Lower lobe of right lung (tissue), 2 donors: ENCODE measurements around the gene ITPKC. TPM values are rescaled to one million over a fixed set of nuclear protein-coding genes. Genes with fewer than 3 reads are reported as not detected.
A peak's percentile ranks its signal among the peaks of the same experiment; 100 is the strongest.

Experiments
- ATAC-seq, 2 donors: fragments of 200-7000 bp; cut with Tn5 transposase; one replicate each; pipeline ENCODE4 v1.9.1; 2020 to 2022; ENCODE audit warnings: mild to moderate bottlenecking in 2 of 2, moderate library complexity in 2 of 2
- DNase-seq: peaks from one replicate; pipeline ENCODE4 v3.0.0-alpha.2; 2020
- H3K27ac ChIP-seq: fragments of 200-600 bp; one replicate; pipeline ENCODE4 v1.8.0; 2022
- H3K27me3 ChIP-seq: fragments of 200-600 bp; one replicate; pipeline ENCODE4 v1.8.0; 2022; ENCODE audit warnings: low read depth
- H3K36me3 ChIP-seq: fragments of 200-600 bp; one replicate; pipeline ENCODE4 v1.8.0; 2022; ENCODE audit warnings: mild to moderate bottlenecking
- H3K4me1 ChIP-seq: fragments of 200-600 bp; one replicate; pipeline ENCODE4 v1.8.0; 2022
- H3K4me3 ChIP-seq: fragments of 200-600 bp; one replicate; pipeline ENCODE4 v1.8.0; 2022; ENCODE audit warnings: mild to moderate bottlenecking
- H3K9me3 ChIP-seq: fragments of 200-600 bp; one replicate; pipeline ENCODE4 v1.8.0; 2022
- CTCF ChIP-seq: fragments of 200-600 bp; IDR thresholded peaks from one replicate; pipeline ENCODE4 v1.8.0; 2022; ENCODE audit warnings: antibody characterized with exemption, mild to moderate bottlenecking
- intact Hi-C: fragments of 100-400 bp; cut with DNase I; formaldehyde crosslinking; loops from one replicate; pipeline ENCODE4 v1.11.0; 2022
- total RNA-seq: library from RNA; stranded (reverse); fragmentation: NEBNext Ultra II Directional; extraction: Animal tissue kit (Norgen Biotek cat#: 25700); gene quantifications from one replicate; pipeline ENCODE4 v1.2.1, GENCODE V29; 2021
- donor health status: DM: no; HTN: yes; CAD: no; lungs with severe emphysema.

ITPKC gene
- total RNA-seq, 1 donor from 2014 or later, result 34.9 TPM

DNA sequence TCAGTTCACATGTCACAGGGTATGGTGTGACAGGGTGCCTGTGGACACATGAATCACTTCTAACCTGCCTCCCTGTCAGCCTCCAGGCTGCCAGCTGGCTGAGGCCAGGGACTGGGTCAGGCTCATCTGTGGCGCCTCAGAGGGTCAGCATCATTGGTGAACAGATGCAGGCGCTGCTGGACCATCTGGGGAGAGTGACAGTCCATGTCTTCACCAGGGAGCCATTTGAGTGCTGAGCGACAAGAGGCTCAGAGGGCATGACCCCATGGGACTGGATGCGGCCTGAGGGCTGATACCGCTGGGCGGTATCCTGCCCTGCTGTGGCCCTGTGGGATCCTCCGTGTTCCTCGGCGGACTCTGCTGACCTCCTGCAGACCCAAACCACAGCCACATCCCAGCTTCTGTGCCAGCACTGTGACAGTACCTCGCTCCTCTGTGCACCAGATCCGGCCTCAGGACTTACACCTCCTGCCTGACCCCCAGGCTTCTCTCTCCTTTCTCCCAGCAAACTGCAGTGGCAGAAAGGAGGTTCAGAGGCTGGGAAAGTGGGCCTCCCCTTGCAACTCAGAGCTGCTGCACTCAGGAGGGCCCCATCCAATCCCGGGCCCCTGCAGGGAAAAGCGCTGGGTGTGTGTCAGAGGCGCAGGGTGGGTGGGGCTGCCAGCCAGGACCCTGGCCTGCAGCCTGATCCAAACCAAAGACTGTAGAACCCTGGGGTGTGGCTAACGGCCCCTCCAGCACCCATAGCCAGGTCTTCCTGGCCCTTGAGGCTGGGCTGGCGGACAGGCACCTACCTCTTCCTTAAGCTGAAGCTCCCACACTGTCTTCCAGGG lies 23.2 kb downstream of the ITPKC start:
- TF ChIP-seq CTCF, result no peak
- Histone ChIP-seq H3K4me1 (peaks cover 21% of the 10 kb centered on the region), H3K9me3 (no peaks in the 10 kb centered on the region), H3K4me3 (peak overlapping the region; percentile 7), H3K36me3 (peaks cover 61% of the 10 kb centered on the region), H3K27ac (peak overlapping the region; percentile 75), H3K27me3 (no peaks in the 10 kb centered on the region)
- DNase-seq, result no peak
- intact Hi-C loops, result no loop called here
- no peak for ATAC-seq

DNA sequence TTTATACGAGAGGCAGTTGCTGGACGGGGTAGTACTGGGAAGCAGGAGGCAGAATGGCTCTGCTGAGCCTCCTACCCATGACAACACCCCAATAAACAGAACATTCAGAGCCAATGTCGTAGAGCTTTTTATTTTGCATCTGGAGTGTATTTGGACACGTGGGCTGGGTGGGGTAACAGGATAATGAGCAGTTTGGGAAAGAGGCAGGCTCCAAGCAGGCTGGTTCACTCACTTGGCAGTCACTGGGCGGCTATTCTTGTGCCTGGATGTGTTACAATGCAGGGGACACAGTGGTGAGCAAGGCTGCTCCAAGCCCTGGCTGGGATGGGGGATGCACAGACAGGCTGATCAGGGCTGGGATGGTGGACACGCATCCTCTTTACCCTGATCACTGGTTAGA lies 23.8 kb downstream of the ITPKC start:
- Histone ChIP-seq H3K27me3 (no peaks in the 10 kb centered on the region), H3K4me3 (peak overlapping the region; percentile 7), H3K27ac (peak overlapping the region; percentile 75), H3K4me1 (peaks cover 28% of the 10 kb centered on the region), H3K9me3 (no peaks in the 10 kb centered on the region), H3K36me3 (peaks cover 54% of the 10 kb centered on the region)
- peak in 1 of 2 donors; percentile 3 for ATAC-seq
- no peak for TF ChIP-seq CTCF
- DNase-seq, result no peak
- intact Hi-C loops, result no loop called here

DNA sequence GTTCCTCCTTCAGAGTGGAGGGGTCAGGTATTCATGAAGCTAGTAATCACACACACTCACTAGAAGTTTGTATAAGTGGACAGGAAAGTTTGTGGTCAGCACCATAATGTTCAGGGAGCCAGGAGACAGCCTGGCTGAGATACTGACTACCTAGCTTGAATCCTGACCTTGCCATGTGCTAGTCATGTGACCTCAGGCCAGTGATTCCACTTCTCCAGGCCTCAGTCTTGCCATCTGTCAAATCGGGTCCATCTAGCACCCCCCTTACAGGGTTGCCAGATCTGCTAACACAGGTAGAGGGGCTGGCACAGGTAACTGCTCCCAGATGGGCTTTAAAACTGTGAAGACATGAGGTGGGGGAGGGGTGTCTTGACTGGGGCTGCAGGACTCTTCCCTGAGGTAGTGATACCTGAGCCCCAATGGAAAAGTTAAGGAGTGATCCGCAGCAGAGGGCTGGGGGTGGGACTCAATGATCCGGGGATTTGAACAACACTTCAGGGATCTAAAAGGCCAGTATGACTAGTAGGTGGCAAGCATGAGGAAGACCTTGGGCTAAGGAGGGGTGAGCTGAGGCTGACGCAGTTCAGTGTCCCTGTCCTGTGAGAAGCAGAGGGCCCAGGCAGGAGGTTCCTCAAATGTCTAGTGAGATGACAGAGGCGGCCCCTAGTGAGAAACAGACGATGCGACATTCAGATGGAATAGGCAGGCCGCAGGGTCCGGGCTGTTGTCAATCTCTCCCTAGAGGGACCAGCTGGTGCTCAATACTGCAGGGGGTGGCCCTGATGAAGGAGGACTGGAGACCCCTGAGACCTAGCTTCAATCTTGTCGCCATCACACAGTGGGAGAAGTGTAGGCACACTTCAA lies 24.8 kb downstream of the ITPKC start:
- Histone ChIP-seq H3K36me3 (peaks cover 44% of the 10 kb centered on the region), H3K27ac (peak overlapping the region; percentile 60), H3K4me3 (no peak overlapping the region)

DNA sequence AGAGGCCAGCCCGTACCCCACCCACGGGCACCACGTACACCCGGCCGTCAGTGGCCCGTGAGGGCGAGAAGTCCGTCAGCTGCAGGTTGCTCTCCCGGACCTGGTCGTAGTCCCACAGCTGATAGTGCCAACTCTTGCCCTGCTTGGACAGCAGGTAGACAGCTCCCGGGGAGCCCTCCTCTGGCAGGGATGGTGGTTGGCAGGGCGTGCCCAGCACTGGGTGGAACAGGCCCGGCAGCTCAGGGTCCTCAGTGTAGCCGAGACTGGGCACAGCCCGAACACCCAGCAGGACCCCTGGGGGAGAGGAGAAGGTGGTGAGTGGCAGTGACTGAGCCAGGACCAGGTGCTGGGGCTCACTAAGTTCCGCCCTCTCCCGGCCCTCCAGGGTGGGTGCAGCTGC lies 25.6 kb downstream of the ITPKC start:
- ATAC-seq (peak in 1 of 2 donors; percentile 2), DNase-seq (no peak)

More for the DNA sequence above, 24.8 kb downstream of the ITPKC start:
- Histone ChIP-seq H3K27me3 (no peaks in the 10 kb centered on the region), H3K4me1 (peaks cover 31% of the 10 kb centered on the region), H3K9me3 (no peaks in the 10 kb centered on the region)
- no peak for TF ChIP-seq CTCF
- DNase-seq, result no peak
- intact Hi-C loops, result no loop called here
- no peak for ATAC-seq

More for the DNA sequence above, 25.6 kb downstream of the ITPKC start:
- no peak for TF ChIP-seq CTCF
- Histone ChIP-seq H3K36me3 (peaks cover 37% of the 10 kb centered on the region), H3K27me3 (no peaks in the 10 kb centered on the region), H3K27ac (no peak overlapping the region), H3K4me1 (peaks cover 31% of the 10 kb centered on the region), H3K4me3 (no peak overlapping the region), H3K9me3 (no peaks in the 10 kb centered on the region)
- intact Hi-C loops, result no loop called here
